A673 (cell line): ENCODE results near the gene SMIM21. TPM values are rescaled to one million over a fixed set of nuclear protein-coding genes. Genes with fewer than 3 reads are reported as not detected.

Source experiments
- BruUV-seq: library from RNA; stranded (reverse); fragments of 400-500 nt; replicated peaks from 2 replicates; lab custom pipeline; 2021; lab: Mats Ljungman, UMichigan
- CTCF ChIA-PET: fragments of 300-600 bp; sonication (Branson Sonifier 250); formaldehyde crosslinking; loops from one replicate; lab custom pipeline; 2022; ENCODE audit warnings: antibody characterized with exemption; lab: Charles Lee
- POLR2A ChIA-PET: fragments of 300-600 bp; sonication (Branson Sonifier 250); formaldehyde crosslinking; loops from one replicate; lab custom pipeline; 2022; ENCODE audit warnings: antibody characterized with exemption; ENCODE audit not compliant: low non-redundant PET; lab: Charles Lee
- DNase-seq: peaks from one replicate; pipeline ENCODE4 v3.0.0-alpha.2; 2015; ENCODE audit warnings: low spot score
- H3K27ac ChIP-seq: fragments of 200-600 bp; sonication (generic); 2 replicates; pipeline ENCODE4 v1.5.1; 2016; ENCODE audit warnings: mixed run types, low read depth, mild to moderate bottlenecking, mixed read lengths, antibody characterized with exemption, low read length; ENCODE audit not compliant: poor library complexity, severe bottlenecking
- H3K27me3 ChIP-seq: fragments of 200-600 bp; sonication (generic); replicated peaks from 2 replicates; pipeline ENCODE4 v1.6.1; 2017; ENCODE audit warnings: mixed run types, low read depth, mild to moderate bottlenecking, mixed read lengths, antibody characterized with exemption, low read length; ENCODE audit not compliant: insufficient read depth, poor library complexity
- H3K36me3 ChIP-seq: fragments of 200-600 bp; sonication (generic); 2 replicates; pipeline ENCODE4 v1.6.1; 2016; ENCODE audit warnings: mixed run types, mild to moderate bottlenecking, mixed read lengths, antibody characterized with exemption, low read length; ENCODE audit not compliant: insufficient read depth, poor library complexity, severe bottlenecking
- H3K4me1 ChIP-seq: fragments of 200-600 bp; sonication (generic); 2 replicates; pipeline ENCODE4 v1.6.1; 2017; ENCODE audit warnings: mixed run types, mild to moderate bottlenecking, mixed read lengths, antibody characterized with exemption, low read length; ENCODE audit not compliant: insufficient read depth, poor library complexity, severe bottlenecking
- H3K4me3 ChIP-seq: fragments of 200-600 bp; sonication (generic); 2 replicates; pipeline ENCODE4 v1.5.1; 2016; ENCODE audit warnings: low read depth, mixed run types, mild to moderate bottlenecking, mixed read lengths, low read length; ENCODE audit not compliant: poor library complexity, severe bottlenecking
- H3K9me3 ChIP-seq: fragments of 200-600 bp; sonication (generic); 2 replicates; pipeline ENCODE4 v1.6.1; 2016; ENCODE audit warnings: mixed run types, low read depth, mild to moderate bottlenecking, mixed read lengths, antibody characterized with exemption, low read length; ENCODE audit not compliant: poor library complexity, severe bottlenecking
- CTCF ChIP-seq: fragments of 300-800, 200-600 bp; sonication (generic); conservative IDR thresholded peaks from 2 replicates; pipeline ENCODE4 v1.5.1; 2017; ENCODE audit warnings: low read depth, mild to moderate bottlenecking, antibody characterized with exemption, low read length, moderate library complexity, mixed read lengths
- EZH2 ChIP-seq: fragments of 200-600 bp; sonication (generic); IDR thresholded peaks from 2 replicates; pipeline ENCODE4 v1.6.1; 2017; ENCODE audit warnings: borderline replicate concordance, low read depth, mild to moderate bottlenecking, mixed read lengths, antibody characterized with exemption, low read length; ENCODE audit not compliant: poor library complexity, severe bottlenecking
- intact Hi-C: fragments of 100-400 bp; cut with micrococcal nuclease; formaldehyde crosslinking; loops from one replicate; pipeline ENCODE4 v1.10.0; 2022; ENCODE audit not compliant: unreplicated experiment
- total RNA-seq: library from RNA; stranded (reverse); gene quantifications from 2 replicates; pipeline ENCODE4 v1.2.3, GENCODE V29; 2021

SMIM21 gene
- total RNA-seq, 1 experiment from 2014 or later: not detected

GRCh38 chr18:75467851-75468250, 40.3 kb upstream of the SMIM21 start:
- Histone ChIP-seq H3K36me3 (no peaks in the 10 kb centered on the region), H3K27me3 (no peaks in the 10 kb centered on the region), H3K9me3 (no peaks in the 10 kb centered on the region), H3K4me1 (no peaks in the 10 kb centered on the region), H3K27ac (no peak overlapping the region), H3K4me3 (no peak overlapping the region)
- TF ChIP-seq EZH2: no peak
- TF ChIP-seq CTCF: no peak
- BruUV-seq: no TSS peak
- ChIA-PET CTCF (no interaction called here), POLR2A (no interaction called here)
- intact Hi-C loops: no loop called here
- DNase-seq: no peak

DNA sequence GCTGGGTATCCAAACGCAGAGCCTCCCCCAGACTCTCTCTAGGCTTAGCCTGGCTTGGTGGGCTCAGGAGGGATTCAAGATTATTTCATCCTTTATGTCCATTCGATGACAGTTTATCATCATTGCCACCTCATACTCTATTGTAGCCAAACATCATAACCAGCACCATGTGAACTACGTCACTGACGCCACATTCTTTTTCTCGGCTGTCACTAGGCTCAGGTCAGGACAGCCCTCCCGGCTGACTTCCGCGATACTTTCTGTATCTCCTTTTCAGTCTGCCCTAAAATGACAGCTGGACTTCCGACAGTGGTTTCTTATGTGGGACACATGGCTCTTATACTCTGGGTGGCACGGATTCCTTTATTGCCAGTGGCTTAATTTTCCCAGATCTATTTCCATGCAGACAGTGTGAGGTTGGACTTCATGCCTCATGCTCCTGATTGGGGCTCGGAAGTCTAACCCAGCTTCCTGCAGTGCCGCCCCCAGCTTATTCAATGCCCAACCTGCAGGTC, 39.8 kb upstream of the SMIM21 start:
- no TSS peak for BruUV-seq
- Histone ChIP-seq H3K36me3 (no peaks in the 10 kb centered on the region), H3K9me3 (no peaks in the 10 kb centered on the region), H3K27ac (no peak overlapping the region), H3K4me3 (no peak overlapping the region), H3K4me1 (no peaks in the 10 kb centered on the region), H3K27me3 (no peaks in the 10 kb centered on the region)
- no peak for TF ChIP-seq CTCF
- no peak for TF ChIP-seq EZH2
- intact Hi-C loops: no loop called here
- CTCF ChIA-PET: no interaction called here
- no peak for DNase-seq
- POLR2A ChIA-PET: no interaction called here

DNA sequence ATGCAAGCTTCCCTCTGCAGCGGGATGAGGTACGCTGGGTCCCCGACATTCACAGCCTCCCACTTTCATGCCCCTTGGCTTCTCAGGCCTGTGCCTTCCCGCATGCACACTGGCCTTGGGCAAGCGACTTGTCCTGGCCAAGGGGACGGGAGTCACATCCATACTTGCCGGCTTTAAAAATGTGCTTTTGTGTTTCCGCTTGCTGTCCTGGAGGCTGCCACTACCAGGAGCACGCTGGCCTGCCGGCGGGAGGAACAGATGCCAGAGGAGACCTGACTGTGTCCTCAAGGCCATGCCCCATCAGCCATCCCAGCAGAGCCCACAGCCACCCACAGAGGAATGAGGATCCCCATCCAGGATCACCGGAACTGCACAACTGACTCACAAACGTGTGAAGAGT, 36.9 kb upstream of the SMIM21 start:
- Histone ChIP-seq H3K36me3 (no peaks in the 10 kb centered on the region), H3K27ac (no peak overlapping the region), H3K9me3 (no peaks in the 10 kb centered on the region), H3K27me3 (no peaks in the 10 kb centered on the region), H3K4me1 (no peaks in the 10 kb centered on the region), H3K4me3 (no peak overlapping the region)
- TF ChIP-seq EZH2 (no peak), CTCF (no peak)
- ChIA-PET POLR2A (no interaction called here), CTCF (no interaction called here)
- DNase-seq: no peak
- BruUV-seq: no TSS peak
- intact Hi-C loops: no loop called here
